Measurements from ENCODE around the gene ANAPC2.

The ANAPC2 gene

GRCh38 chr9:137140151-137141012 lies 48.0 kb downstream of the ANAPC2 start:
- no peaks in the 10 kb centered on the region for H3K79me2 ChIP-seq (ENCODE audit: low read length)
- H3F3A ChIP-seq (ENCODE audit: insufficient read depth, low read length): no peaks in the 10 kb centered on the region
- H3K9ac ChIP-seq (ENCODE audit: low read length): no peak overlapping the region
- no peaks in the 10 kb centered on the region for H3K36me3 ChIP-seq (replicated peaks; ENCODE audit: insufficient read depth, low read length)
- no peak for DNase-seq
- no peak overlapping the region for H3K4me2 ChIP-seq (ENCODE audit: low read depth, low read length)
- no peaks in the 10 kb centered on the region for H4K20me1 ChIP-seq (ENCODE audit: insufficient read depth, low read length)
- no peaks in the 10 kb centered on the region for H3K9me3 ChIP-seq (replicated peaks; ENCODE audit: insufficient read depth, low read length)
- no peak overlapping the region for H3K27ac ChIP-seq (ENCODE audit: low read length)
- H3K4me1 ChIP-seq (ENCODE audit: low read length): no peaks in the 10 kb centered on the region
- peaks cover 79% of the 10 kb centered on the region for H3K27me3 ChIP-seq (replicated peaks; ENCODE audit: insufficient read depth, low read length)
- no peak overlapping the region for H2AFZ ChIP-seq (ENCODE audit: low read length)
- TF ChIP-seq EZH2 (optimal IDR thresholded peaks at IDR 0.05; ENCODE audit: low read depth, low read length): no peak
- TF ChIP-seq EZH2phosphoT487 (IDR thresholded peaks at IDR 0.05; ENCODE audit: low read length): no peak
- no peak for TF ChIP-seq CTCF (IDR thresholded peaks at IDR 0.05; ENCODE audit: low read length)
- no peaks in the 10 kb centered on the region for H3K9me2 ChIP-seq (replicated peaks; ENCODE audit: insufficient read depth, low read length)
- H3K4me3 ChIP-seq (ENCODE audit: low read length): no peak overlapping the region

DNA sequence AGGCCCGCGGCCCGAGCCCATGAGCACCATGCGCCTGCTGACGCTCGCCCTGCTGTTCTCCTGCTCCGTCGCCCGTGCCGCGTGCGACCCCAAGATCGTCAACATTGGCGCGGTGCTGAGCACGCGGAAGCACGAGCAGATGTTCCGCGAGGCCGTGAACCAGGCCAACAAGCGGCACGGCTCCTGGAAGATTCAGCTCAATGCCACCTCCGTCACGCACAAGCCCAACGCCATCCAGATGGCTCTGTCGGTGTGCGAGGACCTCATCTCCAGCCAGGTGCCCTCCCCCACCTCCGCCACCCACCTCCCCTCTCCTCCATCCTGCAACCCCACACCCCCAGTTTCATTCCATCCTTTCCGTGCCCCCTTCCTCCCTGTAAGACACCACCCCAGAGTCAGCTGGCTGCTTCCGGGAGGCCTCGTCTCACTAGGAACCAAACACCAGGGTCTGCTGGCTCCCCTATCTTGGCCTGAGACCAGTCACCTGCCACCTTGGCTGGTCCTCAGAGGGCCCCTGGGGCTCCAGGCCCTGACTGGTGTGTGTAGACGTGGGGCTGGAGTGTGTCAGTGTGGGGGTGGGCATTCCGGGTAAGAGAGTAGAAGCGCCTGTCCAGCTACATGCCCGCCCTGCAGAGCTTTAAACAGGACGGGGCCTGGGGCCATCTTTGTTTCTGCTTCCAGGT lies 48.8 kb downstream of the ANAPC2 start:
- Histone ChIP-seq H3K4me3 (ENCODE audit: low read length) (no peak overlapping the region), H3K27ac (ENCODE audit: low read length) (no peak overlapping the region), H3K4me2 (ENCODE audit: low read depth, low read length) (no peak overlapping the region), H3K9me3 (replicated peaks; ENCODE audit: insufficient read depth, low read length) (no peaks in the 10 kb centered on the region), H3K79me2 (ENCODE audit: low read length) (no peaks in the 10 kb centered on the region), H3K36me3 (replicated peaks; ENCODE audit: insufficient read depth, low read length) (no peaks in the 10 kb centered on the region), H3K9ac (ENCODE audit: low read length) (no peak overlapping the region), H3K27me3 (replicated peaks; ENCODE audit: insufficient read depth, low read length) (peaks cover 84% of the 10 kb centered on the region), H3F3A (ENCODE audit: insufficient read depth, low read length) (no peaks in the 10 kb centered on the region), H3K4me1 (ENCODE audit: low read length) (no peaks in the 10 kb centered on the region), H3K9me2 (replicated peaks; ENCODE audit: insufficient read depth, low read length) (no peaks in the 10 kb centered on the region), H2AFZ (ENCODE audit: low read length) (no peak overlapping the region), H4K20me1 (ENCODE audit: insufficient read depth, low read length) (no peaks in the 10 kb centered on the region)
- DNase-seq: no peak
- no peak for TF ChIP-seq CTCF (IDR thresholded peaks at IDR 0.05; ENCODE audit: low read length)
- no peak for TF ChIP-seq EZH2phosphoT487 (IDR thresholded peaks at IDR 0.05; ENCODE audit: low read length)
- TF ChIP-seq EZH2 (optimal IDR thresholded peaks at IDR 0.05; ENCODE audit: low read depth, low read length): no peak

DNA sequence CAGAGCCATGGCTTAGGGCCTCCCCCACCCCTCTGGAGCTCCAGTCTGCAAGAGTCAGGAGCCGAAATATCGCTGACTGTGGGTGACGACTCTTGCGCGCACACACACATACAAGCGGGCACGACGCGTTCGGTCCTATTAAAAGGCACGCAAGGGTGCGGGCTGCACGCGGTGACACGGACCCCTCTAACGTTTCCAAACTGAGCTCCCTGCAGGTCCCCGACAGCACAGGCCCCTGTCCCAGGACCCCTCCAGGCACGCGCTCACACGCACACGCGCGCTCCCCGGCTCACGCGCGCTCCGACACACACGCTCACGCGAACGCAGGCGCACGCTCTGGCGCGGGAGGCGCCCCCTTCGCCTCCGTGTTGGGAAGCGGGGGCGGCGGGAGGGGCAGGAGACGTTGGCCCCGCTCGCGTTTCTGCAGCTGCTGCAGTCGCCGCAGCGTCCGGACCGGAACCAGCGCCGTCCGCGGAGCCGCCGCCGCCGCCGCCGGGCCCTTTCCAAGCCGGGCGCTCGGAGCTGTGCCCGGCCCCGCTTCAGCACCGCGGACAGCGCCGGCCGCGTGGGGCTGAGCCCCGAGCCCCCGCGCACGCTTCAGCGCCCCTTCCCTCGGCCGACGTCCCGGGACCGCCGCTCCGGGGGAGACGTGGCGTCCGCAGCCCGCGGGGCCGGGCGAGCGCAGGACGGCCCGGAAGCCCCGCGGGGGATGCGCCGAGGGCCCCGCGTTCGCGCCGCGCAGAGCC lies 49.5 kb downstream of the ANAPC2 start, which contains the start of gene GRIN1:
TSS of gene GRIN1 (plus strand) at position 433 of the 746 bp plus-strand sequence. CDS start 333 bp downstream, outside the sequence.
- Histone ChIP-seq H3F3A (ENCODE audit: insufficient read depth, low read length) (no peaks in the 10 kb centered on the region), H3K27ac (ENCODE audit: low read length) (no peak within 1 kb of the TSS), H3K9me3 (replicated peaks; ENCODE audit: insufficient read depth, low read length) (no peaks in the 10 kb centered on the region), H3K4me3 (ENCODE audit: low read length) (no peak within 1 kb of the TSS), H3K79me2 (ENCODE audit: low read length) (no peaks in the 10 kb centered on the region), H3K36me3 (replicated peaks; ENCODE audit: insufficient read depth, low read length) (no peaks in the 10 kb centered on the region), H2AFZ (ENCODE audit: low read length) (no peak within 1 kb of the TSS), H3K9me2 (replicated peaks; ENCODE audit: insufficient read depth, low read length) (no peaks in the 10 kb centered on the region), H3K9ac (ENCODE audit: low read length) (no peak within 1 kb of the TSS), H3K27me3 (replicated peaks; ENCODE audit: insufficient read depth, low read length) (peaks cover 88% of the 10 kb centered on the region), H3K4me1 (ENCODE audit: low read length) (no peaks in the 10 kb centered on the region), H4K20me1 (ENCODE audit: insufficient read depth, low read length) (no peaks in the 10 kb centered on the region), H3K4me2 (ENCODE audit: low read depth, low read length) (no peak within 1 kb of the TSS)
- DNase-seq: no peak
- TF ChIP-seq EZH2 (optimal IDR thresholded peaks at IDR 0.05; ENCODE audit: low read depth, low read length) (no peak), CTCF (IDR thresholded peaks at IDR 0.05; ENCODE audit: low read length) (no peak), EZH2phosphoT487 (IDR thresholded peaks at IDR 0.05; ENCODE audit: low read length) (no peak)

Data from MM.1S (cell line).